GM23248 (cell line): Measurements from ENCODE around the gene TMEM181. TPM values are rescaled to one million over a fixed set of nuclear protein-coding genes. Genes with fewer than 3 reads are reported as not detected.

Experiments
- DNase-seq: peaks from one replicate; pipeline ENCODE4 v3.0.0-alpha.2; 2015
- H2AFZ ChIP-seq: fragments of 200-600 bp; sonication (generic); 2 replicates; pipeline ENCODE4 v1.6.1; 2016; ENCODE audit warnings: antibody characterized with exemption
- H3F3A ChIP-seq: fragments of 200-600 bp; sonication (generic); 2 replicates; pipeline ENCODE4 v1.6.1; 2016; ENCODE audit warnings: mild to moderate bottlenecking, antibody characterized with exemption, mixed run types; ENCODE audit not compliant: insufficient read depth
- H3K27ac ChIP-seq: fragments of 200-600 bp; sonication (generic); 2 replicates; pipeline ENCODE4 v1.5.1; 2016; ENCODE audit warnings: mild to moderate bottlenecking
- H3K27me3 ChIP-seq: fragments of 200-600 bp; sonication (generic); replicated peaks from 2 replicates; pipeline ENCODE4 v1.6.1; 2016; ENCODE audit warnings: mild to moderate bottlenecking; ENCODE audit not compliant: insufficient read depth
- H3K36me3 ChIP-seq: fragments of 200-600 bp; sonication (generic); 2 replicates; pipeline ENCODE4 v1.6.1; 2016; ENCODE audit warnings: low read depth, mild to moderate bottlenecking
- H3K4me1 ChIP-seq: fragments of 200-600 bp; sonication (generic); 2 replicates; pipeline ENCODE4 v1.6.1; 2016; ENCODE audit warnings: mild to moderate bottlenecking; ENCODE audit not compliant: insufficient read depth
- H3K4me2 ChIP-seq: fragments of 200-600 bp; sonication (generic); one replicate; pipeline ENCODE4 v1.6.1; 2016; ENCODE audit warnings: mild to moderate bottlenecking; ENCODE audit not compliant: unreplicated experiment
- H3K4me3 ChIP-seq: fragments of 200-600 bp; sonication (generic); 2 replicates; pipeline ENCODE4 v1.5.1; 2016; ENCODE audit warnings: mild to moderate bottlenecking
- H3K79me2 ChIP-seq: fragments of 200-600 bp; sonication (generic); 2 replicates; pipeline ENCODE4 v1.6.1; 2016; ENCODE audit warnings: mild to moderate bottlenecking; ENCODE audit not compliant: insufficient read depth
- H3K9ac ChIP-seq: fragments of 200-600 bp; sonication (generic); 2 replicates; pipeline ENCODE4 v1.6.1; 2016; ENCODE audit warnings: mild to moderate bottlenecking
- H3K9me2 ChIP-seq: fragments of 200-600 bp; sonication (generic); 2 replicates; pipeline ENCODE4 v1.6.1; 2016; ENCODE audit warnings: mixed run types, mild to moderate bottlenecking, moderate library complexity; ENCODE audit not compliant: insufficient read depth
- H3K9me3 ChIP-seq: fragments of 200-600 bp; sonication (generic); one replicate; pipeline ENCODE4 v1.6.1; 2017; ENCODE audit warnings: low read depth
- H4K20me1 ChIP-seq: fragments of 200-600 bp; sonication (generic); 2 replicates; pipeline ENCODE4 v1.6.0; 2016; ENCODE audit not compliant: insufficient read depth
- EZH2 ChIP-seq: fragments of 200-600 bp; sonication (generic); IDR thresholded peaks from 2 replicates; pipeline ENCODE4 v1.6.1; 2018; ENCODE audit warnings: antibody characterized with exemption, mild to moderate bottlenecking; ENCODE audit not compliant: insufficient read depth, poor library complexity, severe bottlenecking
- EZH2phosphoT487 ChIP-seq: fragments of 200-600 bp; sonication (generic); IDR thresholded peaks from 2 replicates; pipeline ENCODE4 v1.6.1; 2018; ENCODE audit warnings: antibody characterized with exemption, moderate library complexity, mild to moderate bottlenecking, low read depth; ENCODE audit not compliant: insufficient read depth
- WGBS, 2 experiments: methylation state at CpG; one replicate each; pipeline ENCODE4 v1.1.6; 2015 to 2017; ENCODE audit warnings: low lambda C conversion rate in 2 of 2, low coverage in 1 of 2; ENCODE audit errors: missing lambda C conversion rate in 2 of 2; 5-methylcytosine and 5-hydroxymethylcytosine counted together
- in situ Hi-C: fragments of 300-500 bp; cut with MboI; formaldehyde crosslinking; loops from 2 replicates; pipeline ENCODE4 v1.15.0; 2020
- polyA plus RNA-seq: library from polyadenylated mRNA; unstranded; fragments of >200 nt; fragmentation: Nextera tagmentation; extraction: Ambion mirVana; gene quantifications from 2 replicates; pipeline ENCODE4 v1.2.1, GENCODE V29; 2016
- total RNA-seq: library from RNA; depleted of rRNA; stranded (reverse); fragments of >200 nt; shearing (Covaris generic); gene quantifications from 2 replicates; pipeline ENCODE4 v1.2.3, GENCODE V29; 2014

The TMEM181 gene
- total and polyA plus RNA-seq, 2 experiments from 2014 or later, result 30.7 to 52.6 TPM

GRCh38 chr6:158573542-158573931 lies 13.6 kb downstream of the TMEM181 start:
- Histone ChIP-seq H3K36me3 (no peaks in the 10 kb centered on the region), H4K20me1 (no peaks in the 10 kb centered on the region), H3K9me3 (no peaks in the 10 kb centered on the region), H3K27me3 (no peaks in the 10 kb centered on the region), H3K27ac (no peak overlapping the region), H3K4me1 (no peaks in the 10 kb centered on the region), H3F3A (peaks cover 17% of the 10 kb centered on the region), H2AFZ (no peak overlapping the region), H3K9me2 (no peaks in the 10 kb centered on the region), H3K79me2 (peaks cover 94% of the 10 kb centered on the region), H3K9ac (no peak overlapping the region), H3K4me3 (no peak overlapping the region), H3K4me2 (no peak overlapping the region)
- no peak for DNase-seq
- whole genome bisulfite sequencing, 2 experiments, result 94 to 95% methylated on average over 10 of the region's 10 CpGs
- in situ Hi-C loops, result no loop called here
- TF ChIP-seq EZH2phosphoT487, result no peak
- no peak for TF ChIP-seq EZH2

GRCh38 chr6:158574800-158575199 lies 14.9 kb downstream of the TMEM181 start:
- Histone ChIP-seq H3K4me2 (no peak overlapping the region), H3K9ac (no peak overlapping the region), H3K36me3 (no peaks in the 10 kb centered on the region), H3K27ac (no peak overlapping the region), H3K9me2 (no peaks in the 10 kb centered on the region), H3K4me3 (no peak overlapping the region), H3K9me3 (no peaks in the 10 kb centered on the region), H4K20me1 (no peaks in the 10 kb centered on the region), H3K27me3 (no peaks in the 10 kb centered on the region), H2AFZ (no peak overlapping the region), H3F3A (peaks cover 17% of the 10 kb centered on the region), H3K79me2 (peaks cover 94% of the 10 kb centered on the region), H3K4me1 (no peaks in the 10 kb centered on the region)
- 80 to 83% methylated on average over 3 of the region's 3 CpGs for WGBS, 2 experiments
- no peak for DNase-seq
- TF ChIP-seq EZH2phosphoT487 (no peak), EZH2 (no peak)
- in situ Hi-C loops, result no loop called here

- DNase-seq, result no peak
- TF ChIP-seq EZH2phosphoT487 (no peak), EZH2 (no peak)
- Histone ChIP-seq H3K4me3 (no peak overlapping the region), H4K20me1 (no peaks in the 10 kb centered on the region), H2AFZ (no peak overlapping the region), H3K9me2 (no peaks in the 10 kb centered on the region), H3K4me2 (no peak overlapping the region), H3K79me2 (peaks cover 94% of the 10 kb centered on the region), H3K36me3 (no peaks in the 10 kb centered on the region), H3K4me1 (no peaks in the 10 kb centered on the region), H3F3A (peaks cover 17% of the 10 kb centered on the region), H3K27ac (no peak overlapping the region), H3K9me3 (no peaks in the 10 kb centered on the region), H3K27me3 (no peaks in the 10 kb centered on the region), H3K9ac (no peak overlapping the region)
- WGBS, 2 experiments, result 92 to 98% methylated on average over 4 of the region's 4 CpGs
- in situ Hi-C loops, result no loop called here
Measured at GRCh38 chr6:158575550-158575949, 15.7 kb downstream of the TMEM181 start.

GRCh38 chr6:158584236-158584651 lies 24.4 kb downstream of the TMEM181 start:
- peaks cover 27% of the 10 kb centered on the region; the same call in 1 of the 2 replicates for H3K36me3 ChIP-seq
- no peaks in the 10 kb centered on the region for H3K27me3 ChIP-seq
- no peaks in the 10 kb centered on the region for H3K9me2 ChIP-seq
- no peak for DNase-seq
- H3K9ac ChIP-seq, result no peak overlapping the region
- no peak overlapping the region for H3K4me2 ChIP-seq
- in situ Hi-C loops, result no loop called here
- no peaks in the 10 kb centered on the region for H3K9me3 ChIP-seq
- H3K79me2 ChIP-seq, result peaks cover 25% of the 10 kb centered on the region
- H3K4me1 ChIP-seq, result no peaks in the 10 kb centered on the region
- TF ChIP-seq EZH2, result no peak
- TF ChIP-seq EZH2phosphoT487, result no peak
- no peaks in the 10 kb centered on the region for H4K20me1 ChIP-seq
- no peaks in the 10 kb centered on the region for H3F3A ChIP-seq
- H3K4me3 ChIP-seq, result no peak overlapping the region
- WGBS, 2 experiments, result 90 to 91% methylated on average over 8 of the region's 8 CpGs
- no peak overlapping the region for H3K27ac ChIP-seq
- H2AFZ ChIP-seq, result no peak overlapping the region

GRCh38 chr6:158586652-158587051 lies 26.8 kb downstream of the TMEM181 start:
- H4K20me1 ChIP-seq, result no peaks in the 10 kb centered on the region
- 97% methylated on average over 8 of the region's 8 CpGs for WGBS, 2 experiments
- H3K4me3 ChIP-seq, result no peak overlapping the region
- in situ Hi-C loops, result no loop called here
- no peak for TF ChIP-seq EZH2phosphoT487
- no peak for TF ChIP-seq EZH2
- no peaks in the 10 kb centered on the region for H3K4me1 ChIP-seq
- no peaks in the 10 kb centered on the region for H3K9me3 ChIP-seq
- H3K36me3 ChIP-seq, result peaks cover 29% of the 10 kb centered on the region; the same call in 1 of the 2 replicates
- DNase-seq, result no peak
- H3K4me2 ChIP-seq, result no peak overlapping the region
- no peaks in the 10 kb centered on the region for H3K27me3 ChIP-seq
- H3K27ac ChIP-seq, result no peak overlapping the region
- 0 out of 2 replicates have a peak, but pooled peaks cover 3% of the 10 kb centered on the region for H3K79me2 ChIP-seq
- no peaks in the 10 kb centered on the region for H3K9me2 ChIP-seq
- no peak overlapping the region for H2AFZ ChIP-seq
- no peak overlapping the region for H3K9ac ChIP-seq
- no peaks in the 10 kb centered on the region for H3F3A ChIP-seq
